Measurements from ENCODE around the gene NAALADL2.

DNA sequence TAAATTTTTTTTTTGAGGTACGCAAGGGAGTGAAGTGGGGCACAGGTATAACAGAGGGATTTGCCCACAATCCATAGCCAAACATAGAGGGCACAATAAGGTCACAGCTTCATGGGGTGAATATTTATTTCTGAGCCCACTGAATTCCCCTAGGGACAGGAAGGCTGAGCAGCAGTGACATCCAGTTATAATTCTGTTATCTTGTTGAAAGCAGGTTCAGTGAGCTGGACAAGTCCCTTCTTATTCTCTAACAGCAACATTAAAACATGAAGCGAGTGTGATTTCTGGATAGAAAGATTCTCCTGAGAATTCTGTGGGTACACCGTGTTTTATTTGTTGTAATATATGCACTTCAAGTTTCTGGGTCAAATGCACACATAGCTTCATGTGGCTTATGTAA, 538.2 kb downstream of the NAALADL2 start:
- TF ChIP-seq POLR2A (IDR thresholded peaks at IDR 0.05; ENCODE audit: low read length), result no peak
- no peak for TF ChIP-seq GATA1 (IDR thresholded peaks at IDR 0.05; ENCODE audit: low read depth, low read length)

Measured in erythroblast (primary cell).